Coronary artery (tissue), 2 donors: ENCODE measurements around the gene FAM43B.
A peak's percentile ranks its signal among the peaks of the same experiment; 100 is the strongest.

Source experiments
- DNase-seq: peaks from one replicate; pipeline ENCODE4 v3.0.0-alpha.2; 2017; ENCODE audit warnings: low spot score
- H3K27ac ChIP-seq, 2 donors: fragments of 200-600 bp; sonication (generic); one replicate each; pipeline ENCODE4 v1.5.1; 2016 to 2019
- H3K4me3 ChIP-seq: fragments of 200-600 bp; sonication (generic); 2 replicates; pipeline ENCODE4 v1.5.1; 2016; ENCODE audit warnings: mild to moderate bottlenecking, moderate library complexity
- TF ChIP-seq, protein P1 (sequence below): fragments of 200-600 bp; sonication (generic); IDR thresholded peaks from one replicate; pipeline ENCODE4 v1.5.1; 2019; ENCODE audit warnings: antibody characterized with exemption

The FAM43B gene

GRCh38 chr1:20534659-20535417, 17.5 kb upstream of the FAM43B start:
- Histone ChIP-seq H3K4me3 (no peak overlapping the region), H3K27ac (no peak overlapping the region)
- DNase-seq, result no peak
- TF ChIP-seq, protein P1, sequence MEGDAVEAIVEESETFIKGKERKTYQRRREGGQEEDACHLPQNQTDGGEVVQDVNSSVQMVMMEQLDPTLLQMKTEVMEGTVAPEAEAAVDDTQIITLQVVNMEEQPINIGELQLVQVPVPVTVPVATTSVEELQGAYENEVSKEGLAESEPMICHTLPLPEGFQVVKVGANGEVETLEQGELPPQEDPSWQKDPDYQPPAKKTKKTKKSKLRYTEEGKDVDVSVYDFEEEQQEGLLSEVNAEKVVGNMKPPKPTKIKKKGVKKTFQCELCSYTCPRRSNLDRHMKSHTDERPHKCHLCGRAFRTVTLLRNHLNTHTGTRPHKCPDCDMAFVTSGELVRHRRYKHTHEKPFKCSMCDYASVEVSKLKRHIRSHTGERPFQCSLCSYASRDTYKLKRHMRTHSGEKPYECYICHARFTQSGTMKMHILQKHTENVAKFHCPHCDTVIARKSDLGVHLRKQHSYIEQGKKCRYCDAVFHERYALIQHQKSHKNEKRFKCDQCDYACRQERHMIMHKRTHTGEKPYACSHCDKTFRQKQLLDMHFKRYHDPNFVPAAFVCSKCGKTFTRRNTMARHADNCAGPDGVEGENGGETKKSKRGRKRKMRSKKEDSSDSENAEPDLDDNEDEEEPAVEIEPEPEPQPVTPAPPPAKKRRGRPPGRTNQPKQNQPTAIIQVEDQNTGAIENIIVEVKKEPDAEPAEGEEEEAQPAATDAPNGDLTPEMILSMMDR, result no peak

DNA sequence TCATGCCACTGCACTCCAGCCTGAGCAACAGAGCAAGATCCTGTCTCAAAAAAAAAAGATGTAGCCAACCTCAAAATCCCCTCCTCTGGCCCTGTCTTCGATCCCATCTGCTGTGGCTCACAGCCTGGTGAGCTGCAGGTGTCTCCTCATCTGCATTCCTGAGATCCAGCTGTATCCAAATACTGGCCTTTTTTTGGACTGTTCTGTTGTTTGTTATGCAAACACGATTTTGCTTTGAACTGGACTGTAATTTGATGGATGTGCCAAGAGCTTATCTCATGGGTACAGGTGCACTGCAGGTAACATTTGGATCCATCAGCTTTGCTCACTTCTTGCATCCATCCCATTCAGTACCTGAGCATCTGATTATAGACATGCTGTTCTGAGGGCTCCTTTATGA, 14.1 kb upstream of the FAM43B start:
- no peak overlapping the region for H3K27ac ChIP-seq
- TF ChIP-seq, protein P1, result no peak

DNA sequence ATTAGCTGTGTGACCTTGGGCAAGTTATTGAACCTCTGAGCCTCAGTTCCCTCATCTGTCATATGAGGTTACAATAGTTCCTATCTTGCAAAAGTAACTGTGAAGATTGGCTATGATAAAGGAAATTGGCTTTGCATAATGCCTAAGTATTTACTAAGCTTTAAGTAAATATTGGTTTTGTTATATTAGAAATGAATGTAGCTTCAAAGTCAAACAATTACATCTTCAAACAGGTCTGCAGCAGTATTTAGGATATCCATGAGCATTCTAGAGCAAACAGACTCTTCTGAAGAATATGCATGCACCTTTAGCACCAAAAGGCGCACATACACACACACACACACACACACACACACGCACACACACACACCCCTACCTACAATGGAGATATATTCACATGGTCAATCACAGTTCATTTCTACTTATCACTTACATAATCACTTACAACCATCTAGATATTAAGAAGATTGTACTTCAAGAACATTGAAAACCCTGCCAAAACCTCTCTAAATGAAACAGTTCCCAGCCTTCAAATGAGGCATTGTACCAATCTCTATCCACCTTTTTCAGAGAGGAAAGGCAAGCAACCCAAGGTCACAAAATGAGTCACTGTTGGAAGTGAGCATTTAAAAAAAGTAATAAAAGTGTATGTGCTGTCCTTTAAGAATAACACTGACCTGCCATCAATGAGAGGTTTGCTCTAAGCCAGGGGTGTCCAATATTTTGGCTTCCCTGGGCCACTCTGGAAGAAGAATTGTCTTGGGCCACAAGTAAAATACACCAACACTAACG, 13.4 kb upstream of the FAM43B start:
- TF ChIP-seq, protein P1, result no peak
- DNase-seq, result no peak
- Histone ChIP-seq H3K27ac (no peak overlapping the region), H3K4me3 (no peak overlapping the region)

More for the DNA sequence above, 14.1 kb upstream of the FAM43B start:
- DNase-seq, result no peak
- H3K4me3 ChIP-seq, result no peak overlapping the region

- no peak for DNase-seq
- Histone ChIP-seq H3K27ac (no peak overlapping the region), H3K4me3 (no peak overlapping the region)
- TF ChIP-seq, protein P1, result no peak
These were observed 12.1 kb upstream of the FAM43B start for GRCh38 chr1:20540281-20540680.

DNA sequence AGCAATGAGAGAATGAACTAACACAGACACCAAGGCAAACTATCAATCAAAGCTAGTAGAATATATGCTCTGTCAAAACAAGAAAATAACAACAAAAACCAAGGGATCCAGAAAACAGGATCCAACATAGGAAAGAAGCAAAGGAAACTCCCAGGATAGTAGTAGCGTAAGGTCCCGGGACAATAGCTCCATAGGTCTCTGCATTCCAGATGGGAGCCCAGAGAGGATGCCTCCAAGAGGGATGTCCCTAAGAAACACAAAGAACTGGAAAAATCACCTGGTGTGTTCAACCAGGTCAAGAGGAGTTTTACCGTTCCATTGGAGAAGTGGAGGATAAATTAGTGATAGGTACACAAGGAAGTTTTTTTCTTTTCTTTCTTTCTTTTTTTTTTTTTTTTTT, 5.7 kb upstream of the FAM43B start:
- no peak for DNase-seq
- Histone ChIP-seq H3K27ac (no peak overlapping the region), H3K4me3 (no peak overlapping the region)
- TF ChIP-seq, protein P1, result no peak

GRCh38 chr1:20551161-20551560, 1.2 kb upstream of the FAM43B start:
- Histone ChIP-seq H3K27ac (peak overlapping the region in 1 of 2 donors; percentile 80), H3K4me3 (no peak overlapping the region)
- no peak for DNase-seq
- TF ChIP-seq, protein P1, result no peak
